K562 (cell line): ENCODE results near the gene HOXA10. TPM values are rescaled to one million over a fixed set of nuclear protein-coding genes. Genes with fewer than 3 reads are reported as not detected.

Experiments
- ATAC-seq: fragments of 200-7000 bp; cut with Tn5 transposase; 3 replicates; pipeline ENCODE4 v1.9.1; 2020; ENCODE audit warnings: moderate library complexity
- BruUV-seq: library from RNA; stranded (reverse); fragments of 400-500 nt; replicated peaks from 2 replicates; lab custom pipeline; 2021; lab: Mats Ljungman, UMichigan
- CTCF ChIA-PET: fragments of 300-600 bp; formaldehyde crosslinking; extraction: SDS; loops from one replicate; lab custom pipeline; 2021; ENCODE audit warnings: low intra/inter-chr PET ratio; lab: Yijun Ruan, JAX
- POLR2A ChIA-PET: fragments of 300-600, 350-650 bp; sonication (Branson Sonifier 250); formaldehyde crosslinking; extraction: SDS; loops from one replicate; lab custom pipeline; 2021; ENCODE audit warnings: antibody characterized with exemption, inconsistent platforms; lab: Yijun Ruan, JAX
- DNase-seq, 4 experiments: peaks; one replicate each; pipeline versions ENCODE4 v3.0.0 to v3.0.0-alpha.2; 2011 to 2018; ENCODE audit warnings: low spot score in 3 of 4, mixed read lengths in 3 of 4; ENCODE audit errors: extremely low read depth in 1 of 4
- FAIRE-seq: peaks from 2 replicates; lab custom pipeline; 2011; peaks lifted over from hg19 to GRCh38; lab: Jason Lieb, UNC
- H2AFZ ChIP-seq: 2 replicates; pipeline ENCODE4 v1.6.0; 2011; ENCODE audit warnings: low read depth, low read length, control low read depth, inconsistent platforms
- H3K27ac ChIP-seq: fragments of 200-600 bp; 3 replicates; pipeline ENCODE4 v1.8.0; 2011; ENCODE audit warnings: low read depth, mild to moderate bottlenecking, control low read depth, inconsistent platforms, low read length, moderate library complexity, mixed read lengths; ENCODE audit errors: extremely low read depth
- H3K27me3 ChIP-seq, 2 experiments: fragments of 300-600 bp in 1 of 2; 2 replicates in 1 of 2; 3 replicates in 1 of 2; pipeline versions ENCODE4 v1.6.0 to v1.8.0; 2011; ENCODE audit warnings: inconsistent platforms in 2 of 2, low read length in 2 of 2, mild to moderate bottlenecking in 1 of 2, mixed read lengths in 1 of 2, moderate library complexity in 1 of 2; ENCODE audit not compliant: control insufficient read depth in 2 of 2, insufficient read depth in 2 of 2
- H3K36me3 ChIP-seq: fragments of 300-600 bp; 3 replicates; pipeline ENCODE4 v1.8.0; 2011; ENCODE audit warnings: mild to moderate bottlenecking, low read length, inconsistent platforms; ENCODE audit not compliant: control insufficient read depth, insufficient read depth
- H3K4me1 ChIP-seq, 2 experiments: fragments of 200-600 bp in 1 of 2; replicated peaks in 1 of 2; 2 replicates in 1 of 2; 3 replicates in 1 of 2; pipeline versions ENCODE4 v1.5.1 to v1.8.0; 2011; ENCODE audit warnings: inconsistent platforms in 2 of 2, low read length in 2 of 2, mild to moderate bottlenecking in 1 of 2, mixed read lengths in 1 of 2, moderate library complexity in 1 of 2; ENCODE audit not compliant: control insufficient read depth in 2 of 2, insufficient read depth in 2 of 2
- H3K4me2 ChIP-seq: 2 replicates; pipeline ENCODE4 v1.6.1; 2011; ENCODE audit warnings: low read length, control low read depth, inconsistent platforms, mixed read lengths; ENCODE audit not compliant: insufficient read depth
- H3K4me3 ChIP-seq: fragments of 200-600 bp; sonication (generic), shearing (Covaris generic); 2 replicates; pipeline ENCODE4 v1.5.1; 2016; ENCODE audit warnings: control low read depth, inconsistent platforms
- H3K79me2 ChIP-seq: fragments of 200-600 bp; 3 replicates; pipeline ENCODE4 v1.8.0; 2011; ENCODE audit warnings: low read length, inconsistent platforms; ENCODE audit not compliant: control insufficient read depth, insufficient read depth
- H3K9ac ChIP-seq, 2 experiments: 2 replicates each; pipeline versions ENCODE4 v1.6.0 to v1.6.1; 2011; ENCODE audit warnings: low read depth in 2 of 2, low read length in 2 of 2, control low read depth in 1 of 2, inconsistent platforms in 1 of 2, mild to moderate bottlenecking in 1 of 2, mixed read lengths in 1 of 2; ENCODE audit not compliant: insufficient read depth in 1 of 2
- H3K9me1 ChIP-seq: one replicate; pipeline ENCODE4 v1.6.0; 2011; ENCODE audit warnings: inconsistent platforms, mild to moderate bottlenecking, low read length, moderate library complexity; ENCODE audit not compliant: control insufficient read depth, insufficient read depth
- H3K9me3 ChIP-seq: replicated peaks from 2 replicates; pipeline ENCODE4 v1.5.1; 2011; ENCODE audit warnings: low read depth, low read length, inconsistent platforms; ENCODE audit not compliant: control insufficient read depth, insufficient read depth
- H4K20me1 ChIP-seq: replicated peaks from 2 replicates; pipeline ENCODE4 v1.6.1; 2011; ENCODE audit warnings: low read length, inconsistent platforms, mixed read lengths; ENCODE audit not compliant: control insufficient read depth, insufficient read depth
- ASH1L ChIP-seq: fragments of 450-650 bp; IDR thresholded peaks from 2 replicates; pipeline ENCODE4 v1.6.1; 2018; ENCODE audit warnings: borderline replicate concordance, mild to moderate bottlenecking, low read depth; ENCODE audit not compliant: partially characterized antibody
- CEBPZ ChIP-seq: fragments of 150-350 bp; IDR thresholded peaks from 2 replicates; pipeline ENCODE4 v1.6.1; 2014; ENCODE audit warnings: low read depth, mild to moderate bottlenecking, low read length, borderline replicate concordance
- EP300 ChIP-seq: IDR thresholded peaks from 2 replicates; pipeline ENCODE4 v1.6.1; 2012; ENCODE audit warnings: low read length, improper control_type of control experiment
- FOXP1 ChIP-seq: sonication (generic); formaldehyde crosslinking; IDR thresholded peaks from 2 replicates; pipeline ENCODE4 v1.8.0; 2022; ENCODE audit warnings: mild to moderate bottlenecking, missing genetic modification reagents
- IRF9 ChIP-seq: fragments of 450-650 bp; IDR thresholded peaks from 2 replicates; pipeline ENCODE4 v1.6.1; 2016; ENCODE audit warnings: missing biosample characterization, missing genetic modification characterization
- KDM4B ChIP-seq, 2 experiments: fragments of 450-650 bp in 1 of 2; sonication (generic) in 1 of 2; IDR thresholded peaks; 2 replicates each; pipeline ENCODE4 v1.6.1; 2016 to 2017; ENCODE audit warnings: borderline replicate concordance in 2 of 2, antibody characterized with exemption in 1 of 2, low read depth in 1 of 2, mild to moderate bottlenecking in 1 of 2
- NCOA4 ChIP-seq: fragments of 450-650 bp; IDR thresholded peaks from 2 replicates; pipeline ENCODE4 v1.6.1; 2018; ENCODE audit warnings: mild to moderate bottlenecking; ENCODE audit not compliant: partially characterized antibody
- TCF15 ChIP-seq: fragments of 250-450 bp; sonication (Bioruptor Pico); IDR thresholded peaks from 2 replicates; pipeline ENCODE4 v1.8.0; 2022; ENCODE audit warnings: moderate library complexity, mild to moderate bottlenecking, inconsistent platforms
- ZHX1 ChIP-seq: fragments of 150-350 bp; conservative IDR thresholded peaks from 2 replicates; pipeline ENCODE4 v1.6.1; 2014; ENCODE audit warnings: low read length
- WGBS: fragments of 100-300 bp; shearing (Covaris generic); methylation state at CpG from one replicate; pipeline ENCODE4 v1.1.6; 2016; ENCODE audit warnings: low coverage, mixed read lengths; ENCODE audit not compliant: insufficient coverage; ENCODE audit errors: missing lambda C conversion rate; 5-methylcytosine and 5-hydroxymethylcytosine counted together
- in situ Hi-C: fragments of 300-500 bp; cut with MboI; formaldehyde crosslinking; loops from 4 replicates; pipeline ENCODE4 v1.15.0; 2018; ENCODE audit warnings: inconsistent platforms, mixed read lengths
- intact Hi-C: fragments of 100-400 bp; cut with micrococcal nuclease; formaldehyde crosslinking; loops from 2 replicates; pipeline ENCODE4 v1.14.2; 2022
- polyA plus RNA-seq, 8 experiments: library from polyadenylated mRNA; depleted of rRNA in 4 of 8; stranded (reverse) in 5 of 8; unstranded in 3 of 8; fragments of >200 nt; fragmentation: Nextera tagmentation in 2 of 8; fragmentation: Illumina TruSeq in 1 of 8; extraction: Ambion mirVana in 2 of 8; extraction: Trizol in 1 of 8; gene quantifications; 2 replicates each; pipeline versions ENCODE4 v1.2.1 to v1.2.3, GENCODE V29; 2011 to 2014; ENCODE audit warnings: inconsistent platforms in 1 of 8, missing spikeins in 1 of 8
- total RNA-seq, 7 experiments: library from RNA; depleted of rRNA in 6 of 7; stranded (reverse); fragments of >200 nt in 6 of 7; fragmentation: Illumina TruSeq in 2 of 7; extraction: Trizol in 2 of 7; gene quantifications; 2 replicates each; pipeline versions ENCODE4 v1.2.1 to v1.2.3, GENCODE V29; 2011 to 2021; ENCODE audit warnings: low replicate concordance in 1 of 7

The HOXA10 gene
- total and polyA plus RNA-seq, 9 of the 15 experiments (the other 6 are each of a cell fraction or from before 2014, with no cell fraction given) = not detected

GRCh38 chr7:27203365-27203953, 29.3 kb upstream of the HOXA10 start:
- H3K27me3 ChIP-seq = peaks cover 46 to 74% of the 10 kb centered on the region in 2 experiments
- no peak overlapping the region for H3K9ac ChIP-seq
- TF ChIP-seq ASH1L = no peak
- TF ChIP-seq TCF15 = no peak
- no peak for TF ChIP-seq FOXP1
- TF ChIP-seq CEBPZ = no peak
- no peak for TF ChIP-seq EP300
- TF ChIP-seq IRF9 (tag) = no peak
- no peak for TF ChIP-seq ZHX1
- no peak for TF ChIP-seq KDM4B (IDR thresholded peaks at IDR 0.05; ENCODE audit: borderline replicate concordance in 2 of 2, low read depth in 1 of 2)
- no peak for TF ChIP-seq NCOA4
- H3K4me3 ChIP-seq = no peak overlapping the region
- no peak overlapping the region for H2AFZ ChIP-seq
- FAIRE-seq (no peak), DNase-seq (no peak), ATAC-seq (no peak)
- H3K4me2 ChIP-seq = no peak overlapping the region
- H4K20me1 ChIP-seq = 0 out of 2 replicates have a peak, but pooled peaks cover 8% of the 10 kb centered on the region
- H3K27ac ChIP-seq = no peak overlapping the region
- ChIA-PET POLR2A (no interaction called here), CTCF (no interaction called here)
- intact Hi-C loops (no loop called here), in situ Hi-C loops (loop anchor here (5.0 to 10.0 kb wide), 4 partner anchors 371 to 814 kb away; no protein-coding TSS in a partner anchor)
- H3K36me3 ChIP-seq = no peaks in the 10 kb centered on the region
- no peaks in the 10 kb centered on the region for H3K9me3 ChIP-seq
- H3K79me2 ChIP-seq = no peaks in the 10 kb centered on the region
- H3K9me1 ChIP-seq = no peaks in the 10 kb centered on the region
- WGBS = 3% methylated on average over 10 of the region's 10 CpGs
- H3K4me1 ChIP-seq = peaks cover 0 to 17% of the 10 kb centered on the region in 2 experiments; a peak in 2 of 5 replicates
- no TSS peak for BruUV-seq
